Liver (tissue), 3 donors: Measurements from ENCODE around the gene CLIC1.
A peak's percentile ranks its signal among the peaks of the same experiment; 100 is the strongest.

Source experiments
- EGR1 ChIP-seq, 2 donors: IDR thresholded peaks; 2 replicates each; pipeline ENCODE4 v1.6.1; 2016 to 2018; ENCODE audit warnings: antibody characterized with exemption in 2 of 2, low read depth in 2 of 2
- HNF4A ChIP-seq, 2 donors: conservative IDR thresholded peaks; 2 replicates each; pipeline ENCODE4 v1.6.1; 2016; ENCODE audit warnings: antibody characterized with exemption in 2 of 2, mild to moderate bottlenecking in 2 of 2
- JUND ChIP-seq, 2 donors: IDR thresholded peaks; 2 replicates each; pipeline ENCODE4 v1.6.1; 2016; ENCODE audit warnings: antibody characterized with exemption in 2 of 2
- RAD21 ChIP-seq, 2 donors: IDR thresholded peaks; 2 replicates each; pipeline ENCODE4 v1.6.1; 2016; ENCODE audit warnings: antibody characterized with exemption in 2 of 2, mild to moderate bottlenecking in 2 of 2
- RXRA ChIP-seq, 2 donors: IDR thresholded peaks; 2 replicates each; pipeline ENCODE4 v1.6.1; 2017 to 2018; ENCODE audit warnings: antibody characterized with exemption in 2 of 2, mild to moderate bottlenecking in 1 of 2
- TAF1 ChIP-seq: conservative IDR thresholded peaks from 2 replicates; pipeline ENCODE4 v1.6.1; 2016; ENCODE audit warnings: antibody characterized with exemption, mild to moderate bottlenecking
- YY1 ChIP-seq: IDR thresholded peaks from 2 replicates; pipeline ENCODE4 v1.6.1; 2016; ENCODE audit warnings: antibody characterized with exemption, mild to moderate bottlenecking
- ZBTB33 ChIP-seq: IDR thresholded peaks from 2 replicates; pipeline ENCODE4 v1.6.1; 2016; ENCODE audit warnings: antibody characterized with exemption
- TF ChIP-seq, protein P1 (sequence below): fragments of 150-350 bp; IDR thresholded peaks from 2 replicates; pipeline ENCODE4 v1.5.1; 2017; ENCODE audit warnings: improper control_type of control experiment, low read depth, low read length; ENCODE audit not compliant: missing input control
- donor health status: healthy.
- donor health status: healthy.

GRCh38 chr6:31776989-31777666 lies 40.8 kb upstream of the CLIC1 start, which contains the start of gene VWA7:
- TF ChIP-seq, protein P1, sequence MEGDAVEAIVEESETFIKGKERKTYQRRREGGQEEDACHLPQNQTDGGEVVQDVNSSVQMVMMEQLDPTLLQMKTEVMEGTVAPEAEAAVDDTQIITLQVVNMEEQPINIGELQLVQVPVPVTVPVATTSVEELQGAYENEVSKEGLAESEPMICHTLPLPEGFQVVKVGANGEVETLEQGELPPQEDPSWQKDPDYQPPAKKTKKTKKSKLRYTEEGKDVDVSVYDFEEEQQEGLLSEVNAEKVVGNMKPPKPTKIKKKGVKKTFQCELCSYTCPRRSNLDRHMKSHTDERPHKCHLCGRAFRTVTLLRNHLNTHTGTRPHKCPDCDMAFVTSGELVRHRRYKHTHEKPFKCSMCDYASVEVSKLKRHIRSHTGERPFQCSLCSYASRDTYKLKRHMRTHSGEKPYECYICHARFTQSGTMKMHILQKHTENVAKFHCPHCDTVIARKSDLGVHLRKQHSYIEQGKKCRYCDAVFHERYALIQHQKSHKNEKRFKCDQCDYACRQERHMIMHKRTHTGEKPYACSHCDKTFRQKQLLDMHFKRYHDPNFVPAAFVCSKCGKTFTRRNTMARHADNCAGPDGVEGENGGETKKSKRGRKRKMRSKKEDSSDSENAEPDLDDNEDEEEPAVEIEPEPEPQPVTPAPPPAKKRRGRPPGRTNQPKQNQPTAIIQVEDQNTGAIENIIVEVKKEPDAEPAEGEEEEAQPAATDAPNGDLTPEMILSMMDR, result no peak
- TF ChIP-seq YY1, result no peak
- peak in 1 of 2 donors; percentile 64 for TF ChIP-seq RAD21 (IDR thresholded peaks at IDR 0.05)
- no peak for TF ChIP-seq ZBTB33
- TF ChIP-seq RXRA (IDR thresholded peaks at IDR 0.05), result peak; percentile 56 to 72
- TF ChIP-seq TAF1, result no peak
- TF ChIP-seq JUND (IDR thresholded peaks at IDR 0.05), result peak; percentile 49 to 51
- TF ChIP-seq EGR1 (IDR thresholded peaks at IDR 0.05; ENCODE audit: low read depth in 2 of 2), result peak; percentile 28 to 78
- TF ChIP-seq HNF4A (conservative IDR thresholded peaks at IDR 0.05), result peak; percentile 61 to 68
